NCI-H1092 treated with DMSO at 0.1 percent for 48 hours (cell line): ENCODE measurements around the gene ANKRD12.

Experiments
- DNase-seq: peaks from one replicate; lab custom pipeline; 2025; lab: John Stamatoyannopoulos, UW

The ANKRD12 gene

GRCh38 chr18:9188359-9189231 is 52.0 kb downstream of the ANKRD12 start:
- DNase-seq = no peak

GRCh38 chr18:9189491-9189890 is 52.9 kb downstream of the ANKRD12 start:
- no peak for DNase-seq

- no peak for DNase-seq
Measured at GRCh38 chr18:9191658-9192256, 55.2 kb downstream of the ANKRD12 start.

- no peak for DNase-seq
Measured at GRCh38 chr18:9193031-9193430, 56.5 kb downstream of the ANKRD12 start.

- DNase-seq = no peak
Measured at GRCh38 chr18:9196568-9196967, 60.0 kb downstream of the ANKRD12 start.

GRCh38 chr18:9199681-9200080 is 63.1 kb downstream of the ANKRD12 start:
- DNase-seq = no peak

GRCh38 chr18:9201224-9201623 is 64.6 kb downstream of the ANKRD12 start:
- no peak for DNase-seq

GRCh38 chr18:9204659-9205058 is 68.1 kb downstream of the ANKRD12 start:
- DNase-seq = no peak

GRCh38 chr18:9206421-9206820 is 69.8 kb downstream of the ANKRD12 start:
- no peak for DNase-seq

GRCh38 chr18:9209279-9209678 is 72.7 kb downstream of the ANKRD12 start:
- no peak for DNase-seq

GRCh38 chr18:9210966-9211365 is 74.4 kb downstream of the ANKRD12 start:
- no peak for DNase-seq

- DNase-seq = no peak
Measured at GRCh38 chr18:9211955-9212354, 75.4 kb downstream of the ANKRD12 start.

- DNase-seq = no peak
Measured at GRCh38 chr18:9215221-9215933, 78.8 kb downstream of the ANKRD12 start.

GRCh38 chr18:9216459-9216858 is 79.9 kb downstream of the ANKRD12 start:
- no peak for DNase-seq

- DNase-seq = no peak
Measured at GRCh38 chr18:9217743-9218451, 81.3 kb downstream of the ANKRD12 start.

- no peak for DNase-seq
Measured at GRCh38 chr18:9221040-9221439, 84.5 kb downstream of the ANKRD12 start.

GRCh38 chr18:9221661-9222060 is 85.1 kb downstream of the ANKRD12 start:
- DNase-seq = no peak

GRCh38 chr18:9223356-9223755 is 86.8 kb downstream of the ANKRD12 start:
- no peak for DNase-seq

GRCh38 chr18:9226463-9226862 is 89.9 kb downstream of the ANKRD12 start:
- DNase-seq = no peak

GRCh38 chr18:9231852-9232486 is 95.4 kb downstream of the ANKRD12 start:
- no peak for DNase-seq

- no peak for DNase-seq
Measured at GRCh38 chr18:9232977-9233376, 96.4 kb downstream of the ANKRD12 start.
